GM23338 (cell line): Measurements from ENCODE around the gene ATP10A. TPM values are rescaled to one million over a fixed set of nuclear protein-coding genes. Genes with fewer than 3 reads are reported as not detected.

ENCODE experiments used
- ATAC-seq: fragments of 200-7000 bp; cut with Tn5 transposase; 3 replicates; pipeline ENCODE4 v1.9.1; 2020
- DNase-seq: peaks from one replicate; pipeline ENCODE4 v3.0.0-alpha.2; 2015; ENCODE audit warnings: low spot score
- H2AFZ ChIP-seq: fragments of 200-600 bp; sonication (generic); 2 replicates; pipeline ENCODE4 v1.8.0; 2016; ENCODE audit warnings: antibody characterized with exemption, mild to moderate bottlenecking, moderate library complexity
- H3F3A ChIP-seq: fragments of 200-600 bp; sonication (generic); replicated peaks from 2 replicates; pipeline ENCODE4 v1.8.0; 2017; ENCODE audit warnings: antibody characterized with exemption, mixed run types, low read depth
- H3K27ac ChIP-seq: fragments of 200-600 bp; sonication (generic); 2 replicates; pipeline ENCODE4 v1.6.1; 2016; ENCODE audit warnings: low read depth
- H3K27me3 ChIP-seq: fragments of 200-600 bp; sonication (generic); 2 replicates; pipeline ENCODE4 v1.8.0; 2016; ENCODE audit warnings: mild to moderate bottlenecking, mixed run types, moderate library complexity; ENCODE audit not compliant: insufficient read depth
- H3K36me3 ChIP-seq: fragments of 200-600 bp; sonication (generic); 2 replicates; pipeline ENCODE4 v1.8.0; 2016; ENCODE audit warnings: mild to moderate bottlenecking; ENCODE audit not compliant: insufficient read depth
- H3K4me1 ChIP-seq: fragments of 200-600 bp; sonication (generic); 2 replicates; pipeline ENCODE4 v1.8.0; 2016; ENCODE audit warnings: mild to moderate bottlenecking, moderate library complexity; ENCODE audit not compliant: insufficient read depth
- H3K4me2 ChIP-seq: fragments of 200-600 bp; sonication (generic); 2 replicates; pipeline ENCODE4 v1.7.1; 2017; ENCODE audit warnings: mixed run types
- H3K4me3 ChIP-seq: fragments of 200-600 bp; sonication (generic); 2 replicates; pipeline ENCODE4 v1.6.1; 2016; ENCODE audit warnings: mixed run types
- H3K79me2 ChIP-seq: fragments of 200-600 bp; sonication (generic); replicated peaks from 2 replicates; pipeline ENCODE4 v1.8.0; 2017; ENCODE audit warnings: mild to moderate bottlenecking; ENCODE audit not compliant: insufficient read depth
- H3K9me2 ChIP-seq: fragments of 200-600 bp; sonication (generic); 2 replicates; pipeline ENCODE4 v1.8.0; 2017; ENCODE audit not compliant: insufficient read depth
- H4K20me1 ChIP-seq: fragments of 200-600 bp; sonication (generic); replicated peaks from 2 replicates; pipeline ENCODE4 v1.8.0; 2017; ENCODE audit warnings: mild to moderate bottlenecking; ENCODE audit not compliant: insufficient read depth
- H3K27ac Mint-ChIP-seq: 2 replicates; pipeline ENCODE4 v1.8.0; 2020; ENCODE audit warnings: inconsistent platforms, mild to moderate bottlenecking, moderate library complexity, mixed read lengths
- H3K27me3 Mint-ChIP-seq: 3 replicates; pipeline ENCODE4 v1.8.0; 2022; ENCODE audit warnings: low read depth, mild to moderate bottlenecking, moderate library complexity, mixed read lengths, inconsistent platforms; ENCODE audit not compliant: insufficient read depth, poor library complexity
- H3K36me3 Mint-ChIP-seq: 3 replicates; pipeline ENCODE4 v1.8.0; 2021; ENCODE audit warnings: low read depth, mild to moderate bottlenecking, inconsistent platforms, moderate library complexity, mixed read lengths
- H3K4me1 Mint-ChIP-seq: 3 replicates; pipeline ENCODE4 v1.8.0; 2020; ENCODE audit warnings: mild to moderate bottlenecking, inconsistent platforms, mixed read lengths
- H3K4me3 Mint-ChIP-seq: 3 replicates; pipeline ENCODE4 v1.8.0; 2021; ENCODE audit warnings: moderate library complexity, mild to moderate bottlenecking, inconsistent platforms, mixed read lengths
- H3K9me3 Mint-ChIP-seq: 3 replicates; pipeline ENCODE4 v1.8.0; 2020; ENCODE audit warnings: moderate library complexity, mild to moderate bottlenecking, inconsistent platforms, mixed read lengths
- CREB1 ChIP-seq: fragments of 250-450 bp; sonication (Bioruptor Pico); IDR thresholded peaks from 2 replicates; pipeline ENCODE4 v1.5.0; 2020; ENCODE audit warnings: low read depth, mild to moderate bottlenecking, moderate library complexity
- CTCF ChIP-seq, 2 experiments: fragments of 200-600 bp in 1 of 2; sonication (generic) in 1 of 2; conservative IDR thresholded peaks; 2 replicates each; pipeline versions ENCODE4 v1.5.1 to v1.6.1; 2016 to 2017; ENCODE audit warnings: antibody characterized with exemption in 2 of 2, low read depth in 2 of 2, mild to moderate bottlenecking in 2 of 2, moderate library complexity in 1 of 2
- ETS1 ChIP-seq: IDR thresholded peaks from 2 replicates; pipeline ENCODE4 v1.6.1; 2016; ENCODE audit warnings: antibody characterized with exemption
- EZH2 ChIP-seq: fragments of 200-600 bp; sonication (generic); IDR thresholded peaks from one replicate; pipeline ENCODE4 v1.8.0; 2017; ENCODE audit warnings: antibody characterized with exemption, mild to moderate bottlenecking, low read depth; ENCODE audit not compliant: unreplicated experiment
- JUNB ChIP-seq: IDR thresholded peaks from one replicate; pipeline ENCODE4 v1.6.1; 2016; ENCODE audit warnings: antibody characterized with exemption; ENCODE audit not compliant: unreplicated experiment
- NANOG ChIP-seq: IDR thresholded peaks from 2 replicates; pipeline ENCODE4 v1.6.1; 2016; ENCODE audit warnings: antibody characterized with exemption, borderline replicate concordance
- POLR2AphosphoS5 ChIP-seq: IDR thresholded peaks from 2 replicates; pipeline ENCODE4 v1.6.1; 2016; ENCODE audit warnings: antibody characterized with exemption, low read depth
- ZNF331 ChIP-seq: fragments of 250-450 bp; sonication (Bioruptor Pico); IDR thresholded peaks from 2 replicates; pipeline ENCODE4 v1.5.0; 2020; ENCODE audit warnings: low read depth, mild to moderate bottlenecking, moderate library complexity
- ZNF462 ChIP-seq: fragments of 250-450 bp; sonication (Bioruptor Pico); IDR thresholded peaks from 2 replicates; pipeline ENCODE4 v1.5.0; 2020; ENCODE audit warnings: mild to moderate bottlenecking, moderate library complexity
- polyA plus RNA-seq: library from polyadenylated mRNA; unstranded; fragments of >200 nt; fragmentation: Nextera tagmentation; extraction: Ambion mirVana; gene quantifications from 2 replicates; pipeline ENCODE4 v1.2.1, GENCODE V29; 2016
- total RNA-seq: library from RNA; depleted of rRNA; stranded (reverse); fragments of >200 nt; shearing (Covaris generic); gene quantifications from 2 replicates; pipeline ENCODE4 v1.2.3, GENCODE V29; 2014

The ATP10A gene
- total and polyA plus RNA-seq, 2 experiments from 2014 or later, result 0.36 to 5.6 TPM

GRCh38 chr15:25733856-25734679, 129.1 kb downstream of the ATP10A start (continued):
- TF ChIP-seq CTCF (conservative IDR thresholded peaks at IDR 0.05; ENCODE audit: low read depth in 2 of 2), result no peak
- no peak for TF ChIP-seq JUNB

GRCh38 chr15:25733036-25733855, 129.9 kb downstream of the ATP10A start:
- H3K27me3 Mint-ChIP-seq, result peaks cover 6% of the 10 kb centered on the region
- H3K36me3 Mint-ChIP-seq, result peaks cover 3% of the 10 kb centered on the region; the same call in 1 of the 3 replicates
- no peak overlapping the region for H2AFZ ChIP-seq
- ATAC-seq (no peak), DNase-seq (no peak)
- H3K27ac Mint-ChIP-seq, result no peak overlapping the region
- no peaks in the 10 kb centered on the region; the same call in 2 of the 3 replicates for H3K4me1 Mint-ChIP-seq
- H3K4me2 ChIP-seq, result no peak overlapping the region
- H3K27ac ChIP-seq, result no peak overlapping the region
- H3K36me3 ChIP-seq, result no peaks in the 10 kb centered on the region
- H3K4me1 ChIP-seq, result no peaks in the 10 kb centered on the region
- no peaks in the 10 kb centered on the region for H4K20me1 ChIP-seq
- H3K4me3 Mint-ChIP-seq, result no peak overlapping the region
- H3K9me2 ChIP-seq, result no peaks in the 10 kb centered on the region
- H3F3A ChIP-seq, result no peaks in the 10 kb centered on the region
- H3K27me3 ChIP-seq, result no peaks in the 10 kb centered on the region
- H3K4me3 ChIP-seq, result no peak overlapping the region
- H3K9me3 Mint-ChIP-seq, result no peaks in the 10 kb centered on the region; the same call in 2 of the 3 replicates
- no peaks in the 10 kb centered on the region for H3K79me2 ChIP-seq
- TF ChIP-seq JUNB (no peak), POLR2AphosphoS5 (no peak), CREB1 (CRISPR knock-in tag) (no peak), ETS1 (no peak), EZH2 (no peak), NANOG (no peak), ZNF462 (CRISPR knock-in tag) (no peak), ZNF331 (no peak), CTCF (conservative IDR thresholded peaks at IDR 0.05; ENCODE audit: low read depth in 2 of 2) (no peak)
